Measurements from ENCODE around the gene HHAT. TPM values are rescaled to one million over a fixed set of nuclear protein-coding genes. Genes with fewer than 3 reads are reported as not detected.

HHAT gene
- total and polyA plus RNA-seq, 2 of the 13 experiments (the other 11 are each of a cell fraction or from before 2014, with no cell fraction given): 2.6 to 4.9 TPM

DNA sequence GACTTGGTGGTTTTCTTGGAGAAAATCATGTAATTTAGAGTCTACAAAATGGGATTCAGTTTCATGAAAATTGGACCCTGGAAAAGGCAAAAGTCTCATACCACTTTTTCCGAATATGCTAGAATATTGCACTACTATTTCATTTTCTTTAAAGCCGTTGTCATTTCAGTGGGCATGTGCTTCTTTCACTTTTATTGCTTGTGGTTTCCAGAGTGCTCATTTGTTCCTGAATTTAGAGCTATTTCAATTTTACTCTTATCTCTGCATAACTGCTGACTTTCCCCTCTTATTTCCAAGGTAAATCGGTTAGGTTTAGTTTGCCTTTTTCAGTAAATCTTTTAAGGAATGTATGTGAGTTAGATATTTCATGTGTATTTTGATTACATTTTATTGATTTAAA lies 11.6 kb downstream of the HHAT start:
- H3K79me2 ChIP-seq (ENCODE audit: insufficient read depth, low read length): no peaks in the 10 kb centered on the region
- DNase-seq (ENCODE audit: low spot score): no peak
- FAIRE-seq: no peak
- H3K9ac ChIP-seq (ENCODE audit: insufficient read depth, low read depth, low read length): no peak overlapping the region
- CTCF ChIA-PET (ENCODE audit: low intra/inter-chr PET ratio, low total read pairs): no interaction called here
- TF ChIP-seq, protein P1, sequence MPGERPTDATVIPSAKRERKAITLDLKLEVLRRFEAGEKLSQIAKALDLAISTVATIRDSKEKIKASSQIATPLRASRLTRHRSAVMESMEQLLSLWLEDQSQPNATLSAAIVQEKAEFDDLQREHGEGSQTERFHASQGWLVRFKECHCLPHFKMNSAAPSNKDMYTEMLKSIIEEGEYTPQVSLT (CRISPR knock-in tag; IDR thresholded peaks at IDR 0.05; ENCODE audit: borderline replicate concordance, low read depth): no peak
- no peak for TF ChIP-seq SP2 (CRISPR knock-in tag; IDR thresholded peaks at IDR 0.05)
- no peak for TF ChIP-seq TOPORS (CRISPR knock-in tag; IDR thresholded peaks at IDR 0.05)
- no peak for TF ChIP-seq SRSF9 (IDR thresholded peaks at IDR 0.05; ENCODE audit: borderline replicate concordance, insufficient read depth, low read depth, low read length, poor library complexity, severe bottlenecking)
- TF ChIP-seq TBX2 (CRISPR knock-in tag; IDR thresholded peaks at IDR 0.05; ENCODE audit: borderline replicate concordance): no peak
- no peak for TF ChIP-seq NONO (IDR thresholded peaks at IDR 0.05)
- TF ChIP-seq NONO (CRISPR knock-in tag; conservative IDR thresholded peaks at IDR 0.05): no peak
- TF ChIP-seq, protein P2, sequence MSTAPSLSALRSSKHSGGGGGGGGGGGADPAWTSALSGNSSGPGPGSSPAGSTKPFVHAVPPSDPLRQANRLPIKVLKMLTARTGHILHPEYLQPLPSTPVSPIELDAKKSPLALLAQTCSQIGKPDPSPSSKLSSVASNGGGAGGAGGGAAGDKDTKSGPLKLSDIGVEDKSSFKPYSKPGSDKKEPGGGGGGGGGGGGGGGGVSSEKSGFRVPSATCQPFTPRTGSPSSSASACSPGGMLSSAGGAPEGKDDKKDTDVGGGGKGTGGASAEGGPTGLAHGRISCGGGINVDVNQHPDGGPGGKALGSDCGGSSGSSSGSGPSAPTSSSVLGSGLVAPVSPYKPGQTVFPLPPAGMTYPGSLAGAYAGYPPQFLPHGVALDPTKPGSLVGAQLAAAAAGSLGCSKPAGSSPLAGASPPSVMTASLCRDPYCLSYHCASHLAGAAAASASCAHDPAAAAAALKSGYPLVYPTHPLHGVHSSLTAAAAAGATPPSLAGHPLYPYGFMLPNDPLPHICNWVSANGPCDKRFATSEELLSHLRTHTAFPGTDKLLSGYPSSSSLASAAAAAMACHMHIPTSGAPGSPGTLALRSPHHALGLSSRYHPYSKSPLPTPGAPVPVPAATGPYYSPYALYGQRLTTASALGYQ (CRISPR knock-in tag; IDR thresholded peaks at IDR 0.05): no peak
- no peak for TF ChIP-seq KLF12 (CRISPR knock-in tag; IDR thresholded peaks at IDR 0.05; ENCODE audit: borderline replicate concordance)
- TF ChIP-seq, protein P3, sequence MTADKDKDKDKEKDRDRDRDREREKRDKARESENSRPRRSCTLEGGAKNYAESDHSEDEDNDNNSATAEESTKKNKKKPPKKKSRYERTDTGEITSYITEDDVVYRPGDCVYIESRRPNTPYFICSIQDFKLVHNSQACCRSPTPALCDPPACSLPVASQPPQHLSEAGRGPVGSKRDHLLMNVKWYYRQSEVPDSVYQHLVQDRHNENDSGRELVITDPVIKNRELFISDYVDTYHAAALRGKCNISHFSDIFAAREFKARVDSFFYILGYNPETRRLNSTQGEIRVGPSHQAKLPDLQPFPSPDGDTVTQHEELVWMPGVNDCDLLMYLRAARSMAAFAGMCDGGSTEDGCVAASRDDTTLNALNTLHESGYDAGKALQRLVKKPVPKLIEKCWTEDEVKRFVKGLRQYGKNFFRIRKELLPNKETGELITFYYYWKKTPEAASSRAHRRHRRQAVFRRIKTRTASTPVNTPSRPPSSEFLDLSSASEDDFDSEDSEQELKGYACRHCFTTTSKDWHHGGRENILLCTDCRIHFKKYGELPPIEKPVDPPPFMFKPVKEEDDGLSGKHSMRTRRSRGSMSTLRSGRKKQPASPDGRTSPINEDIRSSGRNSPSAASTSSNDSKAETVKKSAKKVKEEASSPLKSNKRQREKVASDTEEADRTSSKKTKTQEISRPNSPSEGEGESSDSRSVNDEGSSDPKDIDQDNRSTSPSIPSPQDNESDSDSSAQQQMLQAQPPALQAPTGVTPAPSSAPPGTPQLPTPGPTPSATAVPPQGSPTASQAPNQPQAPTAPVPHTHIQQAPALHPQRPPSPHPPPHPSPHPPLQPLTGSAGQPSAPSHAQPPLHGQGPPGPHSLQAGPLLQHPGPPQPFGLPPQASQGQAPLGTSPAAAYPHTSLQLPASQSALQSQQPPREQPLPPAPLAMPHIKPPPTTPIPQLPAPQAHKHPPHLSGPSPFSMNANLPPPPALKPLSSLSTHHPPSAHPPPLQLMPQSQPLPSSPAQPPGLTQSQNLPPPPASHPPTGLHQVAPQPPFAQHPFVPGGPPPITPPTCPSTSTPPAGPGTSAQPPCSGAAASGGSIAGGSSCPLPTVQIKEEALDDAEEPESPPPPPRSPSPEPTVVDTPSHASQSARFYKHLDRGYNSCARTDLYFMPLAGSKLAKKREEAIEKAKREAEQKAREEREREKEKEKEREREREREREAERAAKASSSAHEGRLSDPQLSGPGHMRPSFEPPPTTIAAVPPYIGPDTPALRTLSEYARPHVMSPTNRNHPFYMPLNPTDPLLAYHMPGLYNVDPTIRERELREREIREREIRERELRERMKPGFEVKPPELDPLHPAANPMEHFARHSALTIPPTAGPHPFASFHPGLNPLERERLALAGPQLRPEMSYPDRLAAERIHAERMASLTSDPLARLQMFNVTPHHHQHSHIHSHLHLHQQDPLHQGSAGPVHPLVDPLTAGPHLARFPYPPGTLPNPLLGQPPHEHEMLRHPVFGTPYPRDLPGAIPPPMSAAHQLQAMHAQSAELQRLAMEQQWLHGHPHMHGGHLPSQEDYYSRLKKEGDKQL (CRISPR knock-in tag; IDR thresholded peaks at IDR 0.05; ENCODE audit: low read depth): no peak
- TF ChIP-seq, protein P4, sequence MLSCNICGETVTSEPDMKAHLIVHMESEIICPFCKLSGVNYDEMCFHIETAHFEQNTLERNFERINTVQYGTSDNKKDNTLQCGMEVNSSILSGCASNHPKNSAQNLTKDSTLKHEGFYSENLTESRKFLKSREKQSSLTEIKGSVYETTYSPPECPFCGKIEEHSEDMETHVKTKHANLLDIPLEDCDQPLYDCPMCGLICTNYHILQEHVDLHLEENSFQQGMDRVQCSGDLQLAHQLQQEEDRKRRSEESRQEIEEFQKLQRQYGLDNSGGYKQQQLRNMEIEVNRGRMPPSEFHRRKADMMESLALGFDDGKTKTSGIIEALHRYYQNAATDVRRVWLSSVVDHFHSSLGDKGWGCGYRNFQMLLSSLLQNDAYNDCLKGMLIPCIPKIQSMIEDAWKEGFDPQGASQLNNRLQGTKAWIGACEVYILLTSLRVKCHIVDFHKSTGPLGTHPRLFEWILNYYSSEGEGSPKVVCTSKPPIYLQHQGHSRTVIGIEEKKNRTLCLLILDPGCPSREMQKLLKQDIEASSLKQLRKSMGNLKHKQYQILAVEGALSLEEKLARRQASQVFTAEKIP (CRISPR knock-in tag; IDR thresholded peaks at IDR 0.05; ENCODE audit: borderline replicate concordance): no peak
- no peak for TF ChIP-seq PHF8 (CRISPR knock-in tag; IDR thresholded peaks at IDR 0.05)
- no peak for TF ChIP-seq TRIM24 (CRISPR knock-in tag; IDR thresholded peaks at IDR 0.05)
- TF ChIP-seq SP1 (IDR thresholded peaks at IDR 0.05): no peak
- no peak for TF ChIP-seq SP1 (CRISPR knock-in tag; IDR thresholded peaks at IDR 0.05)
- no peak for TF ChIP-seq KDM1A (CRISPR knock-in tag; IDR thresholded peaks at IDR 0.05)
- intact Hi-C loops (cut with micrococcal nuclease; ENCODE audit: unreplicated experiment): no loop called here
- no peaks in the 10 kb centered on the region for H4K20me1 ChIP-seq (ENCODE audit: insufficient read depth, low read length)
- no peak overlapping the region for H3K4me3 ChIP-seq (replicated peaks in 1 of 3; ENCODE audit: insufficient read depth in 1 of 3, low read depth in 2 of 3, low read length in 3 of 3)
- in situ Hi-C loops (cut with HindIII; ENCODE audit: extremely low pct_ligation_motif_present, low pct_unique_long_range_greater_than_20kb): no loop called here
- no peaks in the 10 kb centered on the region for H3K9me3 ChIP-seq (ENCODE audit: low read length)
- ATAC-seq: no peak
- H2AFZ ChIP-seq (ENCODE audit: low read length): no peak overlapping the region
- no peaks in the 10 kb centered on the region; a peak in 1 of 5 replicates for H3K27me3 ChIP-seq (ENCODE audit: control insufficient read depth in 1 of 2, insufficient read depth in 2 of 2, low read length in 2 of 2)
- H3K4me2 ChIP-seq (ENCODE audit: low read depth, low read length): no peak overlapping the region
- 63% methylated on average over 3 of the region's 3 CpGs for WGBS (ENCODE audit: low lambda C conversion rate)
- no TSS peak for BruUV-seq (replicated peaks)
- POLR2A ChIA-PET: interaction anchor here (0.8 kb wide), 1 partner anchor 34 kb away, joined by 3 read pairs; no protein-coding TSS in a partner anchor
- peaks cover 11% of the 10 kb centered on the region; the same call in 1 of the 2 replicates for H3K4me1 ChIP-seq (ENCODE audit: insufficient read depth, low read length)
- H3K27ac ChIP-seq (ENCODE audit: extremely low read length, insufficient read depth, low read length): no peak overlapping the region
- no peaks in the 10 kb centered on the region for H3K36me3 ChIP-seq (replicated peaks in 1 of 2; ENCODE audit: control insufficient read depth in 1 of 2, insufficient read depth in 2 of 2, low read length in 2 of 2)
